GM12891 (cell line): ENCODE measurements around the gene GSDME.
A peak's percentile ranks its signal among the peaks of the same experiment; 100 is the strongest.

Experiments
- DNase-seq: peaks from one replicate; pipeline ENCODE4 v3.0.0; 2011; ENCODE audit warnings: low spot score; ENCODE audit not compliant: insufficient read length
- FAIRE-seq: peaks from 2 replicates; lab custom pipeline; 2011; peaks lifted over from hg19 to GRCh38; lab: Jason Lieb, UNC
- PAX5 ChIP-seq: IDR thresholded peaks from 2 replicates; pipeline ENCODE4 v1.6.1; 2011; ENCODE audit warnings: low read length, moderate library complexity, mild to moderate bottlenecking; ENCODE audit not compliant: insufficient read depth, severe bottlenecking
- POLR2A ChIP-seq: IDR thresholded peaks from 2 replicates; pipeline ENCODE4 v1.6.1; 2011; ENCODE audit warnings: low read depth, low read length, control low read depth
- POLR2AphosphoS5 ChIP-seq: IDR thresholded peaks from 2 replicates; pipeline ENCODE4 v1.6.1; 2011; ENCODE audit warnings: low read depth, low read length, control low read depth
- POU2F2 ChIP-seq: IDR thresholded peaks from 2 replicates; pipeline ENCODE4 v1.6.1; 2011; ENCODE audit warnings: low read depth, mild to moderate bottlenecking, control low read depth, low read length, moderate library complexity
- SPI1 ChIP-seq: IDR thresholded peaks from 2 replicates; pipeline ENCODE4 v1.6.1; 2011; ENCODE audit warnings: low read depth, low read length, control low read depth
- TAF1 ChIP-seq: IDR thresholded peaks from 2 replicates; pipeline ENCODE4 v1.6.1; 2011; ENCODE audit warnings: low read depth, low read length, control low read depth

Gene GSDME

GRCh38 chr7:24659505-24659904, 97.8 kb downstream of the GSDME start:
- FAIRE-seq (peak; percentile 33), DNase-seq (no peak)
- TF ChIP-seq POLR2AphosphoS5: no peak
- TF ChIP-seq POLR2A: no peak
- TF ChIP-seq TAF1: no peak

- DNase-seq (no peak), FAIRE-seq (no peak)
- no peak for TF ChIP-seq PAX5
- TF ChIP-seq POLR2AphosphoS5: no peak
- no peak for TF ChIP-seq POLR2A
- no peak for TF ChIP-seq TAF1
- no peak for TF ChIP-seq SPI1
- TF ChIP-seq POU2F2: no peak
Measured at GRCh38 chr7:24657980-24658379, 99.3 kb downstream of the GSDME start.

- FAIRE-seq: no peak
- TF ChIP-seq POU2F2 (no peak), SPI1 (no peak), POLR2A (no peak), TAF1 (no peak), POLR2AphosphoS5 (no peak), PAX5 (no peak)
Measured at GRCh38 chr7:24656608-24657007, 100.7 kb downstream of the GSDME start.

GRCh38 chr7:24654305-24654704, 103.0 kb downstream of the GSDME start:
- DNase-seq: no peak
- TF ChIP-seq POU2F2: no peak
- TF ChIP-seq POLR2AphosphoS5: no peak
- FAIRE-seq: no peak

More at GRCh38 chr7:24656608-24657007, 100.7 kb downstream of the GSDME start:
- no peak for DNase-seq

- FAIRE-seq (peak; percentile 16), DNase-seq (no peak)
- TF ChIP-seq SPI1: peak; percentile 44
- TF ChIP-seq POLR2AphosphoS5: no peak
Measured at GRCh38 chr7:24653316-24654085, 103.8 kb downstream of the GSDME start.

- no peak for TF ChIP-seq POLR2A
- no peak for TF ChIP-seq POU2F2
- no peak for TF ChIP-seq PAX5
- TF ChIP-seq SPI1: no peak
- TF ChIP-seq POLR2AphosphoS5: no peak
- no peak for TF ChIP-seq TAF1
- no peak for FAIRE-seq
- DNase-seq: no peak
Measured at GRCh38 chr7:24652251-24652939, 104.9 kb downstream of the GSDME start.
